ENCODE results near the gene RASGRP4.
"Not testable (repeated sequence)": the region's sequence is repeated elsewhere in the genome, so short reads cannot be mapped to it uniquely, and the experiment has no call there.

The RASGRP4 gene

GRCh38 chr19:38425810-38426466 lies at the start of gene RASGRP4:
Gene RASGRP4, minus strand, starts transcription at chr19:38426219. Its CDS starts 128 bp downstream, at chr19:38426091.
- no peak for DNase-seq

- no peak for DNase-seq
Observed at GRCh38 chr19:38475176-38475575, 49.2 kb upstream of the RASGRP4 start.

GRCh38 chr19:38473201-38473600 lies 47.2 kb upstream of the RASGRP4 start:
- no peak for DNase-seq

- DNase-seq = not testable (repeated sequence)
Observed at GRCh38 chr19:38472725-38473124, 46.7 kb upstream of the RASGRP4 start.

- no peak for DNase-seq
Observed at GRCh38 chr19:38470788-38471480, 44.9 kb upstream of the RASGRP4 start.

- no peak for DNase-seq
Observed at GRCh38 chr19:38469151-38469550, 43.1 kb upstream of the RASGRP4 start.

- DNase-seq = no peak
Observed at GRCh38 chr19:38467541-38468525, 41.8 kb upstream of the RASGRP4 start.

- no peak for DNase-seq
Observed at GRCh38 chr19:38466050-38466449, 40.0 kb upstream of the RASGRP4 start.

GRCh38 chr19:38464421-38465082 lies 38.5 kb upstream of the RASGRP4 start:
- no peak for DNase-seq

- DNase-seq = no peak
Observed at GRCh38 chr19:38463365-38463764, 37.3 kb upstream of the RASGRP4 start.

GRCh38 chr19:38458991-38459390 lies 33.0 kb upstream of the RASGRP4 start:
- no peak for DNase-seq

GRCh38 chr19:38457690-38458405 lies 31.8 kb upstream of the RASGRP4 start:
- no peak for DNase-seq

- DNase-seq = no peak
Observed at GRCh38 chr19:38457202-38457601, 31.2 kb upstream of the RASGRP4 start.

GRCh38 chr19:38455031-38455430 lies 29.0 kb upstream of the RASGRP4 start:
- DNase-seq = no peak

GRCh38 chr19:38453596-38453995 lies 27.6 kb upstream of the RASGRP4 start:
- no peak for DNase-seq

- no peak for DNase-seq
Observed at GRCh38 chr19:38452430-38453366, 26.7 kb upstream of the RASGRP4 start.

GRCh38 chr19:38451629-38452028 lies 25.6 kb upstream of the RASGRP4 start:
- no peak for DNase-seq

GRCh38 chr19:38451036-38451435 lies 25.0 kb upstream of the RASGRP4 start:
- no peak for DNase-seq

- DNase-seq = no peak
Observed at GRCh38 chr19:38449518-38449917, 23.5 kb upstream of the RASGRP4 start.

- no peak for DNase-seq
Observed at GRCh38 chr19:38448225-38448624, 22.2 kb upstream of the RASGRP4 start.

- DNase-seq = no peak
Observed at GRCh38 chr19:38445362-38445761, 19.3 kb upstream of the RASGRP4 start.

Data from SHP77 treated with DMSO at 0.1 percent for 48 hours (cell line).